Measurements from ENCODE around the gene PGM1.

Gene PGM1

GRCh38 chr1:63643926-63644325, 50.7 kb downstream of the PGM1 start:
- no peak for TF ChIP-seq CTCF (IDR thresholded peaks at IDR 0.05; ENCODE audit: control extremely low read depth, extremely low read depth, low read depth, missing control alignments)
- DNase-seq (ENCODE audit: extremely low spot score), result no peak
- CTCF ChIA-PET, result interaction anchor here (1.0 to 1.5 kb wide), 3 partner anchors 11 to 48 kb away, joined by 3 read pairs; no protein-coding TSS in a partner anchor
- POLR2A ChIA-PET, result no interaction called here

GRCh38 chr1:63645317-63645716, 52.1 kb downstream of the PGM1 start:
- CTCF ChIA-PET, result interaction anchor here (1.1 to 1.4 kb wide), 2 partner anchors 12 to 22 kb away, joined by 3 read pairs; no protein-coding TSS in a partner anchor
- POLR2A ChIA-PET, result no interaction called here
- no peak for TF ChIP-seq CTCF (IDR thresholded peaks at IDR 0.05; ENCODE audit: control extremely low read depth, extremely low read depth, low read depth, missing control alignments)
- no peak for DNase-seq (ENCODE audit: extremely low spot score)

GRCh38 chr1:63648689-63649088, 55.5 kb downstream of the PGM1 start:
- ChIA-PET CTCF (no interaction called here), POLR2A (no interaction called here)
- DNase-seq (ENCODE audit: extremely low spot score), result no peak
- no peak for TF ChIP-seq CTCF (IDR thresholded peaks at IDR 0.05; ENCODE audit: control extremely low read depth, extremely low read depth, low read depth, missing control alignments)

- CTCF ChIA-PET, result interaction anchor here (1.1 to 1.8 kb wide), 3 partner anchors 10 to 20 kb away, joined by 3 to 8 read pairs (median 4); no protein-coding TSS in a partner anchor
- no peak for DNase-seq (ENCODE audit: extremely low spot score)
- POLR2A ChIA-PET, result no interaction called here
Observed at GRCh38 chr1:63651161-63651701, 58.0 kb downstream of the PGM1 start.

GRCh38 chr1:63653976-63654375, 60.8 kb downstream of the PGM1 start:
- no peak for TF ChIP-seq CTCF (IDR thresholded peaks at IDR 0.05; ENCODE audit: control extremely low read depth, extremely low read depth, low read depth, missing control alignments)
- CTCF ChIA-PET, result interaction anchor here (1.1 kb wide), 1 partner anchor 10 kb away, joined by 3 read pairs; no protein-coding TSS in a partner anchor

More at GRCh38 chr1:63651161-63651701, 58.0 kb downstream of the PGM1 start:
- no peak for TF ChIP-seq CTCF (IDR thresholded peaks at IDR 0.05; ENCODE audit: control extremely low read depth, extremely low read depth, low read depth, missing control alignments)

GRCh38 chr1:63659448-63659847, 66.2 kb downstream of the PGM1 start:
- no peak for TF ChIP-seq CTCF (IDR thresholded peaks at IDR 0.05; ENCODE audit: control extremely low read depth, extremely low read depth, low read depth, missing control alignments)
- DNase-seq (ENCODE audit: extremely low spot score), result no peak
- POLR2A ChIA-PET, result no interaction called here
- CTCF ChIA-PET, result interaction anchor here (1.6 kb wide), 1 partner anchor 32 kb away, joined by 11 read pairs; no protein-coding TSS in a partner anchor

More at GRCh38 chr1:63653976-63654375, 60.8 kb downstream of the PGM1 start:
- no peak for DNase-seq (ENCODE audit: extremely low spot score)
- POLR2A ChIA-PET, result no interaction called here

Data from GM10248 (cell line).